Loucy (cell line): ENCODE results near the gene CFAP210.
"Not testable (repeated sequence)": the region's sequence is repeated elsewhere in the genome, so short reads cannot be mapped to it uniquely, and the experiment has no call there.

ENCODE experiments used
- EZH2phosphoT487 ChIP-seq: fragments of 200-600 bp; IDR thresholded peaks from 2 replicates; pipeline ENCODE4 v1.6.1; 2018; ENCODE audit warnings: antibody characterized with exemption, mild to moderate bottlenecking, moderate library complexity, borderline replicate concordance
- TF ChIP-seq, protein P1 (sequence below): fragments of 200-600 bp; sonication (generic); conservative IDR thresholded peaks from 2 replicates; pipeline ENCODE4 v1.5.1; 2014; ENCODE audit warnings: mild to moderate bottlenecking, antibody characterized with exemption, low read length

DNA sequence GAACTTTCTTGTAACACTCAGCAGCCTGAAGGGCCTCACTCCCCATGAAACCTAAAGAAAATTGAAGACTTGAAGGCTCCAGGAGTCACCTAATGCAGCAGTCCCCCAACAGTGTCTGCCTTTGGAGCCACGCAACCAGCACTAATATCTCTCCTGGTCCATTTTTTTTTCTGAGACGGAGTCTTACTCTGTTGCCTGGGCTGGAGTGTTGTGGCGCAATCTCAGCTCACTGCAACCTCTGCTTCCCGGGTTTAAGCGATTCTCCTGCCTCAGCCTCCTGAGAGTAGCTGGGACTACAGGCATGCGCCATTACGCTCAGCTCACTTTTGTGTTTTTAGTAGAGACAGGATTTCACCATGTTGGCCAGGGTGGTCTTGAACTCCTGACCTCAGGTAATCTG, 97.7 kb downstream of the CFAP210 start:
- TF ChIP-seq, protein P1, sequence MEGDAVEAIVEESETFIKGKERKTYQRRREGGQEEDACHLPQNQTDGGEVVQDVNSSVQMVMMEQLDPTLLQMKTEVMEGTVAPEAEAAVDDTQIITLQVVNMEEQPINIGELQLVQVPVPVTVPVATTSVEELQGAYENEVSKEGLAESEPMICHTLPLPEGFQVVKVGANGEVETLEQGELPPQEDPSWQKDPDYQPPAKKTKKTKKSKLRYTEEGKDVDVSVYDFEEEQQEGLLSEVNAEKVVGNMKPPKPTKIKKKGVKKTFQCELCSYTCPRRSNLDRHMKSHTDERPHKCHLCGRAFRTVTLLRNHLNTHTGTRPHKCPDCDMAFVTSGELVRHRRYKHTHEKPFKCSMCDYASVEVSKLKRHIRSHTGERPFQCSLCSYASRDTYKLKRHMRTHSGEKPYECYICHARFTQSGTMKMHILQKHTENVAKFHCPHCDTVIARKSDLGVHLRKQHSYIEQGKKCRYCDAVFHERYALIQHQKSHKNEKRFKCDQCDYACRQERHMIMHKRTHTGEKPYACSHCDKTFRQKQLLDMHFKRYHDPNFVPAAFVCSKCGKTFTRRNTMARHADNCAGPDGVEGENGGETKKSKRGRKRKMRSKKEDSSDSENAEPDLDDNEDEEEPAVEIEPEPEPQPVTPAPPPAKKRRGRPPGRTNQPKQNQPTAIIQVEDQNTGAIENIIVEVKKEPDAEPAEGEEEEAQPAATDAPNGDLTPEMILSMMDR = not testable (repeated sequence)
- not testable (repeated sequence) for TF ChIP-seq EZH2phosphoT487
